Nephron (organoid): ENCODE measurements around the gene PCDH12.
"Not testable (repeated sequence)": the region's sequence is repeated elsewhere in the genome, so short reads cannot be mapped to it uniquely, and the experiment has no call there.

Source experiments
- H3K27ac Mint-ChIP-seq, 3 experiments: 2 replicates each; pipeline ENCODE4 v1.8.0; 2020; ENCODE audit warnings: mixed read lengths in 3 of 3, mild to moderate bottlenecking in 2 of 3, moderate library complexity in 1 of 3
- H3K27me3 Mint-ChIP-seq: 2 replicates; pipeline ENCODE4 v1.8.0; 2021; ENCODE audit warnings: low read depth, mild to moderate bottlenecking, moderate library complexity, mixed read lengths
- H3K36me3 Mint-ChIP-seq: 2 replicates; pipeline ENCODE4 v1.8.0; 2020; ENCODE audit warnings: low read depth, mixed read lengths
- H3K4me1 Mint-ChIP-seq: 2 replicates; pipeline ENCODE4 v1.8.0; 2020; ENCODE audit warnings: mixed read lengths
- H3K4me3 Mint-ChIP-seq, 3 experiments: 2 replicates each; pipeline ENCODE4 v1.8.0; 2020; ENCODE audit warnings: mild to moderate bottlenecking in 3 of 3, mixed read lengths in 3 of 3, moderate library complexity in 2 of 3
- H3K9me3 Mint-ChIP-seq: 2 replicates; pipeline ENCODE4 v1.8.0; 2020; ENCODE audit warnings: mixed read lengths
- CTCF ChIP-seq, 3 experiments: fragments of 200-600 bp; sonication (generic); IDR thresholded peaks; one replicate each; pipeline ENCODE4 v1.5.0; 2021; ENCODE audit warnings: antibody characterized with exemption in 3 of 3; ENCODE audit not compliant: unreplicated experiment in 3 of 3

Gene PCDH12

GRCh38 chr5:141931694-141932093 lies 26.3 kb downstream of the PCDH12 start:
- Mint-ChIP-seq H3K36me3 (peaks cover 72% of the 10 kb centered on the region), H3K27ac (no peak overlapping the region), H3K27me3 (no peaks in the 10 kb centered on the region), H3K4me1 (no peaks in the 10 kb centered on the region), H3K4me3 (no peak overlapping the region), H3K9me3 (no peaks in the 10 kb centered on the region)
- TF ChIP-seq CTCF (IDR thresholded peaks at IDR 0.05; ENCODE audit: unreplicated experiment in 3 of 3), result no peak

GRCh38 chr5:141929398-141930058 lies 28.5 kb downstream of the PCDH12 start:
- H3K9me3 Mint-ChIP-seq, result no peaks in the 10 kb centered on the region
- no peak for TF ChIP-seq CTCF (IDR thresholded peaks at IDR 0.05; ENCODE audit: unreplicated experiment in 3 of 3)
- no peak overlapping the region for H3K27ac Mint-ChIP-seq
- peaks cover 4% of the 10 kb centered on the region for H3K4me1 Mint-ChIP-seq
- no peak overlapping the region for H3K4me3 Mint-ChIP-seq
- no peaks in the 10 kb centered on the region for H3K27me3 Mint-ChIP-seq
- peaks cover 71% of the 10 kb centered on the region for H3K36me3 Mint-ChIP-seq

- Mint-ChIP-seq H3K9me3 (no peaks in the 10 kb centered on the region), H3K36me3 (peaks cover 68% of the 10 kb centered on the region), H3K4me3 (no peak overlapping the region), H3K27me3 (no peaks in the 10 kb centered on the region), H3K27ac (no peak overlapping the region), H3K4me1 (peaks cover 10% of the 10 kb centered on the region)
- no peak for TF ChIP-seq CTCF (IDR thresholded peaks at IDR 0.05; ENCODE audit: unreplicated experiment in 3 of 3)
These were observed 30.0 kb downstream of the PCDH12 start for GRCh38 chr5:141928051-141928450.

DNA sequence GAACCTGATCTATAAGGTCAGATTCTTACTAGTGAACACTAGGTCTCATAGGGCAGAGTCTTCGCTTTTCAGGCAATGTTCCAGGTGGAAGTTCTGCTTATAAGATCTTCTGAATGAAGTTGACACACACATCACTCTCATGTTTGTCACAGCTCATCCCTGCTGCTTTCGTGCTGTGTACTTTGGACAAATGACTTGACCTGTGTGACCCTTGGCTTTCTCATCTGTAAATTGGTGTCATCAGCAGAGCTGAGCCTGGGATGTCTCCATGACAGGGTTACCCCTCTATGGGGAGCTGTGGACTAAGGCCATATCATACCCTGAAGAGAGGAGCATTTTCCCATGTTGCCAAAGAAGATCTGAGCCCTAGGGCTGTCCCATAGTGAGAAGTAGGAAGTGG lies 31.6 kb downstream of the PCDH12 start:
- Mint-ChIP-seq H3K4me3 (peak overlapping the region in 2 of 3 experiments; percentile 51 to 55), H3K27ac (no peak overlapping the region), H3K9me3 (no peaks in the 10 kb centered on the region), H3K36me3 (peaks cover 55% of the 10 kb centered on the region), H3K4me1 (peaks cover 12% of the 10 kb centered on the region), H3K27me3 (no peaks in the 10 kb centered on the region)
- no peak for TF ChIP-seq CTCF (IDR thresholded peaks at IDR 0.05; ENCODE audit: unreplicated experiment in 3 of 3)

- peaks cover 17% of the 10 kb centered on the region for H3K4me1 Mint-ChIP-seq
- no peaks in the 10 kb centered on the region for H3K9me3 Mint-ChIP-seq
- peak within 1 kb of the TSS; percentile 85 to 90 (median 88) for H3K4me3 Mint-ChIP-seq
- peak within 1 kb of the TSS; percentile 86 to 99 (median 93) for H3K27ac Mint-ChIP-seq
- no peaks in the 10 kb centered on the region for H3K27me3 Mint-ChIP-seq
- TF ChIP-seq CTCF (IDR thresholded peaks at IDR 0.05; ENCODE audit: unreplicated experiment in 3 of 3), result no peak
- peaks cover 32% of the 10 kb centered on the region for H3K36me3 Mint-ChIP-seq
These were observed 34.3 kb downstream of the PCDH12 start, which contains the start of gene DELE1 for GRCh38 chr5:141923448-141924313. Gene DELE1 (plus strand): TSS chr5:141923871. CDS start chr5:141923942, 71 bp downstream.

- not testable (repeated sequence) for H3K9me3 Mint-ChIP-seq, H3K27me3 Mint-ChIP-seq
- Mint-ChIP-seq H3K27ac (peak overlapping the region; percentile 86 to 99 (median 93)), H3K4me1 (peaks cover 17% of the 10 kb centered on the region), H3K36me3 (peaks cover 27% of the 10 kb centered on the region), H3K4me3 (peak overlapping the region; percentile 85 to 90 (median 88))
These were observed 35.1 kb downstream of the PCDH12 start for GRCh38 chr5:141922827-141923447.
